G401.6 (cell line): ENCODE results near the gene GAK.
"Not testable (repeated sequence)": the region's sequence is repeated elsewhere in the genome, so short reads cannot be mapped to it uniquely, and the experiment has no call there.

Experiments
- FAIRE-seq: peaks from 2 replicates; lab custom pipeline; 2012; peaks lifted over from hg19 to GRCh38; lab: Jason Lieb, UNC

GAK gene

DNA sequence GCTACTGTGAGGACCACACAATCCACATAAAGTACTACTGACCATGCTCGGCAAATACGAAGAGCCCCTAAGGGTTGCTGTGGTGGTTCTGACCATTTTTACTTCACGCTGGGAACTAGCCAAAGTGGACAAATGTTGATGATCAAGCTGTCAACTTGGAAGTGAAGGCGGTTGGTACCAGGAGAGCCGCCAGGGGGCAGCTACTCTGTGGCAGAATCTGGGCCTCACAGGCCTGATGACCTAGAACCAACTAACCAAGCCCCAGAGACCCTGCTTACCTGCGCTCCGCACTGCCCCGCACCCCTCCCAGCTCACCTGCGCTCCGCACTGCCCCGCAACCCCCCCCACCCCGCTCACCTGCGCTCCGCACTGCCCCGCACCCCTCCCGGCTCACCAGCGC, 5.6 kb downstream of the GAK start:
- FAIRE-seq, result no peak

DNA sequence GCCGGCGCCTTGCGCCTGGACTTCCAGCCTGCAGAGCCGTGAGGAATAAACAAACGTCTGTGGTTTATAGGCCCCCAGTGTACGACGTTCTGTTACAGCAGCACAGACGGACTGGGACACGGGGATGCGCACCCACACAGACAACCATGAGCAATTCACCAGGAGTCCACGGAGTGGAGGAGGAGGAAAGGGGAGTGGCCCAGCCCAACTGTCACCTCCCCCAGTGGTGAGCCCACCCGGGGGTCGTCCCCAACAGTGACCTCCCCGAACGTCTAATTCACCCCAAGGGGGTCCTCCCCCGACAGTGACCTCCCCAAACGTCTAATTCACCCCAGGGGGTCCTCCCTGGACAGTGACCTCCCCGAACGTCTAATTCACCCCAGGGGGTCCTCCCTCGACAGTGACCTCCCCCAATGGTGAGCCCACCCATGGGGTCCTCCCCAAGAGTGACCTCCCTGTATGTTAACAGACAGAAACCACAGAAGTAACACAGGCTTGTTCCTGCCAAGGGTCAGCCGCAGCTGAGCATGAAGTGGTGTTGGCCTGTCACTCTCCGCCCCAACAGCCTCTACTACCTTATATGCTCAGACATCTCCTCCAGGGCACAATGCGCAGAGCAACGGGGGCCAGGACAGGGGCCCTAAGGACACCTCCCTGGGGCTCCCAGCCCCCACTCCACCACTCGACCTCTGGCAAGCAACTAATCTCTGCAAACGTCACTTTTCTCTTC, 6.2 kb downstream of the GAK start:
- no peak for FAIRE-seq

DNA sequence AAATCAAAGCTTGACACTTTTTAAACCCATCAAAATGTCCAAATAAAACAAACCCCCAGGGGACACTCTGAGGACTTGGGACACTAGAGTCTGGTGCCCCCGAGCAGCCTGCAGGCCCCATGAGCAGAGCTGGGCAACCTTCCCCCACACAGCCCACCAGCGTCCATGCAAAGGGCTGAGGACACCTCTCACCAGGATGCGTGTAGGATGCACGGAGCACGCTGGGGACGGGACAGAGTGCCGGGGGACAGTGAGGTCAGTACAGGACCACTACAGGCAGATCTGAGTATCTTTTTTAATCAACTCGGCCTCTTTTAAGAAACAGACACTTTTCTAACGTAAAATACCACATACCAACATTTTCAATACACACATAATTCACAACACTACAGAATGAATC, 6.9 kb downstream of the GAK start:
- FAIRE-seq, result no peak

DNA sequence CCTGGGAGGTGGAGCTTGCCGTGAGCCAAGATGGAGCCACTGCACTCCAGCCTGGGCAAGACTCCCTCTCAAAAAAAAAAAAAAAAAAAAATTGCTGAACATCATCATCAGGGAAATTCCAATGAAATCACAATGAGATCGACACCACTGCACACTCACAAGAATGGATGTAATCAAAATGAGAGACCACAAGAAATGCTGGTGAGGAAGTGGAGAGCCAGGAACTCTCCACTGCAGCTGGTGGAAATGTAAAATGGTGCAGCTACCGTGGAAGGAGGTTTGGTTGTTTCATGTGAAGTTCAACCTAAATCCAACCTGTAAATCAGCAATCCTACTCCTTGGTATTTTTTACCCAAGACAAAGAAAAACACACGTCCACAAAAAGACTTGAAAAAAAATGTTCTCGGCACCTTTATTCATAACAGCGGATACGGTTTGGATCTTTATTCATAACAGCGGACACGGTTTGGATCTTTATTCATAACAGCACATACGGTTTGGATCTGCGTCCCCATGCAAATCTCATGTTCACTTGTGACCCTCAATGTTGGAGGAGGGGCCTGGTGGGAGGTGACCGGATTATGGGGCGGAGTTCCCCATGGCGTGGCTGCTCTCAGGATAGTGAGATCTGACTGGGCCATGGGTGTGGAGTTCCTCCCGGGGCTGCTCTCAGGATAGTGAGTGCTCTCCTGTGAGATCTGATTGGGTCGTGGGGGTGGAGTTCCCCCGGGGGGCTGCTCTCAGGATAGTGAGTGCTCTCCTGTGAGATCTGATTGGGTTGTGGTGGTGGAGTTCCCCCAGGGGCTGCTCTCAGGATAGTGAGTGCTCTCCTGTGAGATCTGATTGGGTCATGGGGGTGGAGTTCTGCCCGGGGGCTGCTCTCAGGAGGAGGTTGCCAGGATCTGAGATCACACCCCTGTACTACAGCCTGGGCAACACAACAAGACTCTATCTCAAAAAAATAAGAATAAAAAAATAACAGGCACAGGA, 7.7 kb downstream of the GAK start:
- FAIRE-seq, result no peak

DNA sequence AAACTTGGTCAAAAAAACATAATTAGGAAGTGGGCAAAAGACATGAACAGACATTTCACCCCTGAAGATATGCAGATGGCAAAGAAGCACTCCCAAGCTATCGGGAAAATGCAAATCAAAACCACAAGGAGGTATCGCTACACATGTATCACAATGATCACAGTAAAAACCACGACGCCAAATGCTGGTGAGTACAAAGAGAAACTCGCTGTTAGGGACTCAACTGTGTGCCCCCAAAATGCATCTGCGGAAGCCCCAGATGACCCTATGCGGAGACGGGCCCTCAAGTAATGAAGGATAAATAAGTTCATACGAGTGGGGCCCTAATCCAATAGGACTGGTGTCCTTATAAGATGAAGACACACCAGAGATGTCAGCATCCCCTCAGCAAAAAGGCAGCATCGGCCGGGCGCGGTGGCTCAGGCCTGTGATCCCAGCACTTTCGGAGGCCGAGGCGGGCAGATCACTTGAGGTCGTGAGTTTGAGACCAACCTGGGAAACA, 10.2 kb downstream of the GAK start:
- FAIRE-seq, result no peak

DNA sequence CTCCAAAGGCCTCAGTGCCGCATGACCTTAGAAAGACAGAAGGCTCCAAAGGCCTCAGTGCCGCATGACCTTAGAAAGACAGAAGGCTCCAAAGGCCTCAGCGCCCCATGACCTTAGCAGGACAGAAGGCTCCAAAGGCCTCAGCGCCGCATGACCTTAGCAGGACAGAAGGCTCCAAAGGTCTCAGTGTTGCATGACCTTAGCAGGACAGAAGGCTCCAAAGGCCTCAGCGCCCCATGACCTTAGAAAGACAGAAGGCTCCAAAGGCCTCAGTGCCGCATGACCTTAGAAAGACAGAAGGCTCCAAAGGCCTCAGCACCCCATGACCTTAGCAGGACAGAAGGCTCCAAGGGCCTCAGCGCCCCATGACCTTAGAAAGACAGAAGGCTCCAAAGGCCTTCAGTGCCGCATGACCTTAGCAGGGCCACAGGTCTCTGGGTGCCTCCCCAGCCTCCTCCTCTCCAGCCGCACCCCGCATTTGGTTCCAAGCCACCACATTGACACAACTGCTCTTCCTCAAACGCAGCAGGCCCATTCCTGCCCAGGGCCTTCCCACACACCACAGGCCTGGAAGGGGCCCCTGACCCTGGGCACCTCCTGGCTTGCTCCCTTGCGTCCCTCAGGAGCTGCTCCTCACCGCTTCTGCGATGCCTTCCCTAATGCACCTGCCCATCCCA, 13.0 kb downstream of the GAK start:
- FAIRE-seq, result not testable (repeated sequence)

DNA sequence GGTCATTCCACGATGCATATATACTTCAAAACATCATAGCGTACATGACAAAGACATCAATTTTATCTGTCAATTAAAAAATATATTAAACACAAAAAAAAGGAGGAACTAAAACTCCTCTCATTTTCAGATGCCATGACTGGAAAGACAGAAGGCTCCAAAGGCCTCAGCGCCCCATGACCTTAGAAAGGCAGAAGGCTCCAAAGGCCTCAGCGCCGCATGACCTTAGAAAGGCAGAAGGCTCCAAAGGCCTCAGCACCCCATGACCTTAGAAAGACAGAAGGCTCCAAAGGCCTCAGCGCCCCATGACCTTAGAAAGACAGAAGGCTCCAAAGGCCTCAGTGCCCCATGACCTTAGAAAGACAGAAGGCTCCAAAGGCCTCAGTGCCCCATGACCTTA, 13.5 kb downstream of the GAK start:
- FAIRE-seq, result not testable (repeated sequence)

DNA sequence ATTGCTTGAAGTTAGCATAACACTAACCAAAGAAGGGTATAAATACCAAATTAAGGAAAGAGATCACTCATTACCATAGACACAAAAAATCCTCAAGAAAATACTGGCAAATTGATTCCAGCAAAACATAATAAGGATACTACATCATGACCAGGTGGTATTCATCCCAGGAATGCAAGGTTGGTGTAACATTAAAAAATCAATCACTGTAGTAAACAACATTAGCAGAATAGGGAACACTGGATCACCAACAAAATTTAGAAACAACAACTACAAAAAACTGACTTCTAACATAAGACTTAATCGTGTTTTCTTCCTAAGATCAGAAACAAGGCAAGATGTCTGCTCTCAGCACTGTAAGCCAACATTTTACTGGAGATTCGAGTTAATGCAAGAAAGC, 14.1 kb downstream of the GAK start:
- FAIRE-seq, result no peak

DNA sequence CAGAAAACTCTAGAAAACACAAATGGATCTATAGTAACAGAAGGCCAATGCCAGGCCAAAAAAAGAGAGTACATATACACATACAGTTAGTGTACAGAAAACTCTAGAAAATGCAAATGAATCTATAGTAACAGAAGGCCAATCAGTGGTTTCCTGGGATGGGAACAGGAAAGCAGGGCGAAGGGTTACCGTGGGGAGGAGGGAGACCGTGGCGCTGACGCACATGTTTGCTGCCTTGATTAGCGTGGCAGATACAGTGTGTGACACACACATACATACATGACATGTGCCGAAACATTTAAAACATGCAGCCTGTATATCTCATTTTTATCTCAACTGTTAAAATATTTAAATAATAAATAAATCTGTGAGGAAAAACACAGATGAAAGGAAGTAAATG, 14.7 kb downstream of the GAK start:
- FAIRE-seq, result no peak

DNA sequence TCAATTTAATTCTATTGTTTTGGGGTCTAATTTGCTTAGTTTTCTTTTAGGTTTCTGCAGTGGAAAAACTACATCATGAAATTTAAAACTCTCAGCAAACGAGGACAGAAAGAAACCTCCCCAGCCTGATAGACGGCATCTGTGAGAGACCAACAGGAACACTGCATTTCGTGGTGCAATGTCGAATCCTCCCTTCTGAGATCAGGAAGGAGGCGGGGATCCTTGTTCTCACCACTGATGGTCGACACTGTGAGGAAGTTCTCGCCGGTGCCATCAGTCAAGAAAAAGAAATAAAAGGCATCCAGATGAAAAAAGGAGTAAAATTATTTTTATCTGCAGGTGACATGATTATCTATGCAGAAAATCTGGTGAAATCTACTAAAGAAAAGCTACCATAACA, 16.5 kb downstream of the GAK start:
- FAIRE-seq, result no peak

DNA sequence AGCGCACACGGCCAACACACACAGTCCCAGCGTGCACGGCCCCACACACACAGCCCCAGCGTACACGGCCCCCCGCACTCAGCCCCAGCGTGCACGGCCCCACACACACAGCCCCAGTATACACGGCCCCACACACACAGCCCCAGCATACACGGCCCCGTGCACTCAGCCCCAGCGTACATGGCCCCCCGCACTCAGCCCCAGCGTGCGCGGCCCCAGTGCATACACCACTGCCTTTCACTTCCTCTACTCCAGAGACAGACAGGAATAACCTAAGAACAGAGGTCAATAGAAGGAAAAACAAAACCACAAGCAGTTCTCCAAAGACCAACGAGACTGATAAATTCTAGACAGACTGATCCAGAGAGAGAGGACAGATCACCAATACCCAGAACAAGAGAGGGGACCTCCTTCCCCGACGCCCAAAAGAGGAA, 17.1 kb downstream of the GAK start:
- FAIRE-seq, result no peak

DNA sequence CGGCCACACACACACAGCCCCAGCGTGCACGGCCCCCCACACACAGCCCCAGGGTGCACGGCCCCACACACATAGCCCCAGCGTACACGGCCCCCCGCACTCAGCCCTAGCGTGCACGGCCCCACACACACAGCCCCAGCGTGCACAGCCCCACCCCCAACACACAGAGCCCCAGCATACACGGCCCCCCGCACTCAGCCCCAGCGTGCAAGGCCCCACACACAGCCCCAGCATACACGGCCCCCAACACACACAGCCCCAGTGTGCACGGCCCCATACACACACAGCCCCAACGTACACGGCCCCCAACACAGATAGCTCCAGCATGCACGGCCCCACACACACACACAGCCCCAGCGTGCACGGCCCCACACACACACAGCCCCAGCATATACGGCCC, 17.6 kb downstream of the GAK start:
- no peak for FAIRE-seq

DNA sequence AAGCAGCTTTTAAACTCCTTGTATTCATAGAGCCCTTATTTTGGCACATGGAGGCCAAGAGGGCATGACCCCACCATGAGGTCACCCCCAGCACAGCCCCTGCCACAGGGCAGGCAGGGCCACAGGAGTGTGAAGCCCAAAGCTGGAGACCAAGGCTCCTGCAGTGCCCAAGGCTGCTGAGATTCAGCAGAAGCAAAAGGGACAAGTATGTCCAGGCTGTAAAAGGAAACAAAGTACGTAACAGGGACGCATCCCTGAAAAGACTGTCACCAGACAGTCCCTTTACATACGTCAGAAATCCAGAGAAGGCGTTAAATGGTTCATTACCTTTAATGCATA, 18.9 kb downstream of the GAK start:
- FAIRE-seq, result no peak

DNA sequence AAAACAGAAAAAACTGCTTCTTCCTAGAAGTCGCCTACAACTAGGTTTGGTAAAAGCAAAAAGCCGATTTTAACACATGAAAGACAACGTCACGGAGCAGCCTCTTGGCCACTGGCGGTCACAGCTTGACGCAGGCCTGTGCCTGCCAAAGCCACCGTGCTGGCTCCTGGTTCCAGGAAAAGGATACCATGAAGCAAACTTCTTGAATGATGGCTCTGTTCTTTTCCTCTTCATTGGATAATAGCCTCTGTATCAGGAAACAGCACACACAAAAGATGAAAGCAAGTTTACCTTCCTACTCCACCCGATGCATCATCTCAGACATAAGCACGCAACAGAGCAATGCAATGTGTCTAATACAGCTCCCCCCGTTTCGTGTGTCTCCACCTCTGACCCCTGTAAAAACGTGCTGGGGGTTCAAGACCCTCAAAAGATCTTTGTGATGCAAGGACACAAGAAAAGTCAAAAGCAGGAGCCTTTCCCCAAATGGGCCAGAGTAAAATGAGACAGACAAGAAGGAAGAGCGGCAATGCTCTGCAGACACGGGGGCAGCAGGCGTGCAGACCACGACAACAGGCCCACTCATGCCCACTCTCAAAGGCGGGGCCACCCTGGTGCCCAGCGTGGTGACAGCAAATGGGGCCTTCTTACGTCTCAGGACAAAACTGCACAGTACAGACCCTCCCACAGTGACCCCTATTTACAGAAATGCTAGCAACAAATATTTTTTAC, 19.4 kb downstream of the GAK start:
- FAIRE-seq, result no peak

DNA sequence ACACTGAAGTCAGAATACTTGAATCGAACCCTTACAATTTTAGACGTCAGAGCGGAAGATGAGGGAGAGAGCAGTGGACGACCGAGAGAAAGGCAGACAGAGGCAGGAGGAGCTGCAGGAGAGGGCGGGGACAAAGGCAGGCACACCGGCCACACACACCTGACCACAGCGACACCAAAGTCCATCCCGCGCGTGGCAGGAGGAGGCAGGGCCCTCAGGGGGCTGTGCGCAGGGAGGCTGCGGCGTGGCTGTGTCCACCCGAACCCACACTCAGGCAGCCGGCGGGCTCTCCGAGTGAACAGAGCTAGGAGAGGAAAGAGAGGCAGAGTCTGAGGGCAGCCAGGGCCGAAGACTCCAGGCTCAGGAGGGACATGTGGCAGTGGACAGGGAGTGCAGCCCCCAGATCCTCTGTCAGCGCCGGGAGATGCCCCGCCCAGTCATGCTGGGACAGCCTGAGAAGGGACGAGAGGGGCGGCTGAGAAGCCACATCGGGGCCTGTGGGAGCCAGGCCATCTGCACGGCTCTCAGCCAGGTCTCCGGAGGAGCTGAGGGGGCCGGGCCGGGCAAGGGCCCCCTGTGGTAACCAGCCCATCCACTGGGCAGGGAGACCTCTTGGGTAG, 20.1 kb downstream of the GAK start:
- no peak for FAIRE-seq

DNA sequence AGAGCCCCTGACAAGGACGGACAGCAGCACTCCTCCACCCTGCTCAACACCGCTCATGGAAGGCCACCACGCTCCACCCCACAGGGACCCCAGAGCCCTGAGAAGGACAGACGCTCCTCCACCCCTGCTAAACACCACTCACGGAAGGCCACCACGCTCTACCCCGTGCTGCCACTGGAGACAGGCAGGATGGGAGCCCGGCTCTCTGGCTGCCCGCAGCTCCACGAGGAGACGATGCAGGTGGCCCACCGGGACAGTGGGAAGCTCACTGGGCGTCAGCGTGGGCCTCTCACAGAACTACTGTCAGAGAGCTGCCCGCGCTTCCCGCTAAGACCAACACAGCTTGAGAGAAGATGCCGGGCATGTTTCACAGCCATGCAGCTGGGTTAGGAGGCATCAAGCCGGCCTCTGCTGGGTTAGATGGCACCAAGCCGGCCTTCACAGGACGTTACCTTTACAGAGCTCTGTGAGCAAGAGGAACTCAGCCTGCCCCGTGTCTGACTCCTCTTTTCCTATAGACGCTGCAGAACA, 20.8 kb downstream of the GAK start:
- no peak for FAIRE-seq

DNA sequence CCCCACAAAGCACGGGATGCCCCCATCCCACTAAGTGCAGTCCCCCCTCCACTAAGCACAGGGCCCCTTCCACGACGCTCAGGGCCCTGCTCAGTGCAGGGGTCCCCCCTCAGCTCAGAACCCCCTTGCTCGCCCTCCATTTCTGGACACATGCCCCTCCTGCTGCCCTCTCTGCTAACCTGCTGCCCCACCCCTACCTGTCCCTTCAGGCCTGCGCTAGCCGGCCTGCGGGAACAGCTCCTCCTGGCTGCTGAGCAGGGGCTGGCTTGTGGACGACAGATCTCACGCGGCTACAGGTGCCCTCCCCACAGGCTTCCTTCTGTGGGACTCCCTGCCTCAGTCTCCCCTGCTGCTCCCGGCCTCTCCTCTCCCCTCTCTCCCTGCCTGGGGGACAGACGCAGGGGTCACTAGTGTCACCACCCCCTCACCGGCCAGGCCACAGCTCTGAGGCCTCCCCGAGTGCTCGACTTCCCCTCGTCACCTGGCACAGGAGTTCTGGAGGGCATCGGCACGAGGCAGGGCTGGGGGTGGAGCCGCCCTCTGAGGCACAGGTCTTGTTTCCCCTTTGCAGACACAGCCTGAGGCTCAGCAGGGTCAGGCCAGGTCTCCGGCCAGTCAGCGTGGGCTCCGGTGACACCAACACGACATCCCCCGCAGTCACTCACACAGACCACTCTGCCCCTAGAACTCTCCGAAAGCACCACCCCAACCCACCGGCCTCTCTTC, 21.6 kb downstream of the GAK start:
- FAIRE-seq, result no peak

DNA sequence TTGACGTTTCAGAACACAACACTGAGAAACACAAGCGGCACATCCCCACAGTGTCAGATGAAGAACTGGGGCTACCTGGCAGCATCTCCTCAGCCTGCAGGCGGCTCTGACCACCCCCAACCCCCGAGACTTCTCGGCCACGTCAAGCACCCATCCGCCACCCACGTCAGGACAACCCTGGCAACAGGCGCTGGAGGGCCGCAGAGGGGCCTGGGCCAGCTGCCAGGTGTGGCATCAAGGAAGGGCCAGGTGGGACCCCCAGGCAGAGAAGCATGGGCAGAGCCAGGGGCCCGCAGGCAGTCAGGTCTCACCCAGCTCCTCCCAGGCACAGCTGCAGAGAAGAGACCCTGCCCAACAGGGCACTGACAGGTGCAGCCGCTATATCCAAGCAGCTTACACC, 22.3 kb downstream of the GAK start:
- no peak for FAIRE-seq

DNA sequence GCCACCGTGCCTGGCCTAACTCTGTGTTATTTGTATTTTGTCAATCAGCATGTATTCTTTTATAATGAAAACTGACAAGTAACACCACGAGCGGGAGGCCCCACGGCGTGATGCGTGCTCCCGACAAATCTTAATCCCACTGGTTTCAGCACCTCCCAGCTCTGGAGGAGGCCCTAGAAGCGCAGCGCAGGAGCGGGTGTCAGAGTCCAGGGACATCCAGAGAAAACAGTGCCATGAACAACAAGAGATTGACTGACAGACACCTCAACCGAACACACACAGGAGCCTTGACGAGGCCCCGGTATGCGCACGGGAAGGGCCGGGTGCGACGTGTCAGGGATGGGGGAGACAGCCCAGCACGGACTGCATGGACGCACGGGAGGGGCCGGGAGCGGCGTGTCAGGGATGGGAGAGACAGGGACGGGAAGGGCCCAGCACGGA, 23.0 kb downstream of the GAK start:
- no peak for FAIRE-seq

DNA sequence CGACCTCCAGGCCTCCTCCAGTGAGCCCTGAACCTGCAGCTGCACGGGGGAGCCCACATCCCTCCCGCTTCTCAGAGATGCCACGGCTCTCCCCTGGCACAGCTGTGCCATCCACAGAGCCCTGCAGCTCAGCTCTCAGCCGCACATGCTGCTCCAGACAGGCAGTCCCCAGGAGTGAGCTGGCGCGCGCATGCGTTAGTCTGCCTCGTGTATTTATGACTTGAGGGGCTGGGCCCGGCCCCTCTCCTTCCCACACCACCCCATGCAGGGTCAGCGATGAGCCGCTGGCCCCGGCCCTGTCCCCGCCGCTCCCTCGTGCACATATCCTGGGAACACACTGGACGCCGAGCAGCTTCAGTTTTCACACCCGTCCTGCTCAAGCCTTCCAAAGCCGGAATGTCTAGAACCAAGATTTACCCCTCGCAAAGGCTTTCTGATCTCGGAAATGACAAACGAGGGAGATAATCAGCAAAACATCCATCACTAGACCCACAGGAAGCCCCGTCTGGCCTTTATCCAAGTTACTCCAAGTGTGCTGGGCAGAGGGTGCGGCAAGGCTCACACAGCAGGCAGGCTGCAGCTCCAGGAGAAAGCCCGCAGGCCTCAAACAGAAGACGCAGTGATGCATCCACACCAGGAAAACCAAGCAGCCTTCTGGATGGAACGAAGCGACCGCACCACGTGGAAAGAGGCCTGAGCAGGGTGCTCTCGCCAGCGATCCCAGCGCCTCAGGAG, 24.3 kb downstream of the GAK start:
- FAIRE-seq, result no peak
